Non-pigmented ciliary epithelial cell (primary cell): ENCODE measurements around the gene NOS1AP.

ENCODE experiments used
- DNase-seq: peaks from one replicate; pipeline ENCODE4 v3.0.0-alpha.2; 2010; ENCODE audit warnings: low read depth

Gene NOS1AP

DNA sequence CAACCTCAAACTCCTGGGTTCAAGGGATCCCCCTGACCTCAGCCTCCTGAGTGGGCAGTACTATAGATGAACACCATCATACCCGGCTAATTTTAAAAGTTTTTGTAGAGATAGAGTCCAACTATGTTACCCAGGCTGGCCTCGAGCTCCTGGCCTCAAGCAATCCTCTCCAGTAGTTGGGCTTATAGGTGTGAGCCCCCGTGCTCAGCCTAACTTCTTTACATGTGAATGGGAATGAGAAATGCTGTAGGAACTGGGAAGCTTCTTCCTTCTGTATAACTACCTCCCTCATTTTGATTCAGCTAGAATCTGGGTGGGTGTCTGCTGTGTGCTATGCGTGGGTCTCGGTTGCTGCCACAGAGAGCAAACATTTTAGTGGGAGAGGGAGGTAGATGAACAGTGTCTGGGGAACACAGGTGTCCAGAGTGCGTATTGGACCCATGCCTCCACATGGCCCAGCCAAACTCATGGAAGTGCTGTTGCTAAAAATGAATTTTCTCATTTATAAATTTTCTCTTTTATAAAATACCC lies 150.6 kb downstream of the NOS1AP start:
- no peak for DNase-seq

DNA sequence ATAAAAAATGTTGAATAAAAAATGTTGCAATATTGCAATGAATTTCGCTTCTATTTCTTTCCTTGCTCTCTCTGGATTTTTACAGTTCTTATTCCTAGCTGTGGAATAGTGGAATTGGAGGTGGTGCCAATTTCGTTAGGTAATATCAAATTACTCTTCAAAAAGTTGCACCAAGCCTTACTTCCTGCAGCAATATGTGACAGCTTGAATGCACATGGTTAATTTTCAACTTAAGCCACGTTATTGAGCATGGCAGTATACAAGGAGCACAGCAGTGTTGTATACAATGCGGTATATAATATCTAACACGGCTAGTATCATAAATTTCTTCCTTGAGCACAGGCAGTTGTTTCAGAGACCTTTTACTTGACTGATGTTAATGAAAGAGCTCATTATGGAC lies 152.5 kb downstream of the NOS1AP start:
- no peak for DNase-seq

DNA sequence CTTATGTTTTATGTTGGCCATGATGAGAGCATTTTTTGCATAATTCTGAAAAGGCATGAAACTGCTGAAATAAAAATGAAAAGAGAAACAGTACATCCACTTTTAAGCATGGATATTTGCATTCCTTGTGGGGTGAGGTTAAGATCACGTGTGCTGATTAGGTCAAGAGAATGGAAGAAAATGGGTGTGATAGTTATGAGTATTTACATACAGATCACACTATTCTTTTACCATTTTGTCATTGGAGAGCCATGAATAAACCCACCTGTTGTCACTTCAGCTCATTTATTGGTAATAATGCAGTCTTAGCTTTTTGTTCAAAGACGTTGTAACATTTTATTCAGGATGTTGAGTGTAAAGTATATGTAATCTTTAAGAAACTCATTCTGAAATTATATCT lies 153.2 kb downstream of the NOS1AP start:
- no peak for DNase-seq

DNA sequence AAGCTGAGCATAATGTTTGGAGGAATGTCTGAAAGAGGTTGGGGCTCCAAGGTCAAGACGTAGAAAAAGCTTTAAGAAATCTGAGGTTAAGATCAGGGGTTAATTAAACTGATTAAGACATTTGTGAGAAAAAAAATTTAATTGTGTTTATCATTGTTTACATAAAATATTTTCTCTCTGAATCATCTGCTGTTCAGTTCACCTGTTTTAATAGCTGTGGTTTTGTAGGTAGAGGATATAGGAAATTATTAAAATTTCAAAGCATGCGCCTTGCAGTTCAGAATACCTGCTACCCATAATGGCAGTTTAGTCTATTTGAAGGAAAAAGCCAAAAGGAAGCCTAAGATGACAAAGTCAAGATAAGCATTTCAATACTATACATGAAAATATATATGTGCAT lies 154.0 kb downstream of the NOS1AP start:
- no peak for DNase-seq

DNA sequence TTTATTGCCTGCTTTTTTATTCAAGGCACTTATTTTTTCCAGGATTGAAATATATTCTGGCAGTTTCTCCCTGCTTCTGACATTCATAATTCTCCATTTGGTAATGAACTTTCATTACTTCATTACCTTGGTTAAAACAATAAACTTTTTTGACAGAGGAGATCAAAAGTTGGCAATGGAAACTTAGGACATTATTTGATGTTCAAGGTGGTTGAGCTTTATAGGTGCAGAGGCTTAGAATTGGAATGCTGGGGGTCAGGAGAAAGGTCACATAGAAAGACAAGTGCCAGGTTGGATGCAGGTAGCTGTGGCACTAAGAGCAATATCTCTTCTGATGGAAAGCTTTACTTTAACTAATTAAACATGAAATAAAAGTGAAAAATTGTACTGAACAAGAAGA lies 154.8 kb downstream of the NOS1AP start:
- no peak for DNase-seq

DNA sequence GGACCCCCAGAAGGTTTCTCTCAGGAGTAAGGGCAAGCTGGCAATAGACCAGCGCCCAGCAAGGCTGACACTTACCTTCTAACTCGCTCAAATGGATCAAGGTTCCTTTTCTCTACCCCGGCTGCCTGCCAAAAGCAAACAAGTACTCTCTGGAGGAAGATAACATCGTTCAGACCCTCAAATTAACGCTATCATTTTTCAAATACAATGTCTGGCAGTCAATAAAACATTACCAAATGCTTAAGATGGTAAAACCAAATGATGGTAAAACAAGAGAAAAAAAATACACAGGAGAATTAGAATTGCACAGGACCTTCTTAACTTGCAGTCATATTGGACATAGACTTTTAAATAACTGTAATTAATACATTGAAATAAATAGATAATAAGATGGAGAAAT lies 159.1 kb downstream of the NOS1AP start:
- DNase-seq, result no peak

DNA sequence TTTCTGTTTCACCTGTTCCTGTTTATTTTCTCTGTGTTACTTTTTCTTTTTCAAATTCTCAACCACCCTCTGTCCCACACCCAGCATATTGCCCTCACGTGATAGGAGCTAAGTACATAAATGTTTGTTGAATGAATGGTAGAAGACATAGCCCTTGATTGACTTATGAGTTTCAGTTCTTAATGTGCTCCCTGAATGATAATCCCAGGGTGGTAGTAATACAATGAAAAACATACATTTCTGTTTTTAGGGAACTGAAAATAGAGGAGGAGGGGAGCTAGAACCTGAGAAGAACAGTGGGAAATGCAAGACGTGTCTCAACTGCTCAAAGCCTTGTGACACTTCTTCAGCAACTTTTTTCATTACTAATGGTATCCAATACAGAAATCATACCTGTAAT lies 160.1 kb downstream of the NOS1AP start:
- no peak for DNase-seq

DNA sequence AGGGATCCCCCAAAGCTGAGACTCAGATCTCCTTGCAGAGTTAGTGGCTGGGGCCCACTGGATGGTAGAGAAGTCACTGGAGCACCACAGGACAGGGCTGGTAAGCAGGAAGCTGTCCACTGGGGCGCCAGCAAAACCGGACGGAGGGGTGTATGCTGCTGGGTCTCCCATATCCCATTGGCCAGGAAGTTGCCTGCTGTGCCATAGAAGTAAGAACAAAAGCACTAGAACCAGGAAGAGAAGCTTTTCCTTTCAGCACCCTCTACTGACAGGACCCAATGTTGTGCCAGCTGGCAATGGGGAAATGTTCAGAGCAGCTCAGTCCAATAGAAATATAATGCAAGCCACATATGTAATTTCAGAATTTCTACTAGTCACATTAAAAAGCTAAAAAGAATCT lies 160.6 kb downstream of the NOS1AP start:
- no peak for DNase-seq

DNA sequence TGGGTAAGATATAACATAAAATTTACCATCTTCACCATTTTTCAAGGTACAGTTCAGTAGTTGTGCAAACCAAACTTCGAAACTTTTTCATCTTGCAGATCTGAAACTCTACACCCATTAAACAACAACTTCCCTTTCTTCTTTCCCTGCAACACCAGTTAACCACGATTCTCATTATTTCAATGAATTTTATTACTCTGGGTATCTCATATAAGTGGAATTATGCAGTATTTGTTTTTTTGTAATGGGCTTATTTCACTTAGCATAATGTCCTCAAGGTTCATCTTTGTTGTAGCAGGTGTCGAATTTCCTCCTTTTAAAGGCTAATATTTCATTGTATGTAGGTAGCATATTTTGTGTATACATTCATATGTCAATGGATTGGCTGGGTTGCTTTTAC lies 161.0 kb downstream of the NOS1AP start:
- no peak for DNase-seq

DNA sequence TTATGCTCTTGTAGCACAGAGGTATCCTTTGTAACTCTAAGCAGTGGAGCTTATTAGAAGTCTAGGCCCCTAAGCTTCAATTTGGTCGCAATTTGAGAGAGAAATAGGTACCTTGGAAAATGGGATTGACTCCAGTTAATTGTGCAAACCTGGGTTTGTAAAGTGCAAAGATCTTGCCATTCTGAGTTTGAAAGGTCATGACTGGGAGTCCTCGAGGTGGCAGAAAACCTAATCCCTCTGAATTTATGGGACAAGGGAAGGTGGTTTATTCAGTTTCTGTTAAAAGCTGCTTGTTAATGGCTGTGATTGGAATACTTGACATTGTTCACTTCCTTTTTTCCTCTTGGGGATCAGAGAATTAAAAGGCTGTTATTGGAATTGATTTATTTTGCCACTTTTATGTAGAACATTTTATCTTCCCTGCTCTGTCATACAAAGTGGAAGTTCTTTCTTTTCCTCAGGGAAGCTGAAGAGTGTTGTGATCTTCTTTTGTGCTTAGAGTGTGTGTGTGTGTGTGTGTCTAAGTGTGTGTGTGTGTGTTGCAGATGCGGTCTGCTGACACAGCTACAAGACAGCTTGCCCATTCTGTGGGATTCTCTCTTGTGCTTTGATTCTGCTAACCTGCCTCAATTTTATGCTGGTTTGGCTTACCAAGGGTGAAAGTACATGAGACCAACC lies 162.7 kb downstream of the NOS1AP start:
- no peak for DNase-seq

DNA sequence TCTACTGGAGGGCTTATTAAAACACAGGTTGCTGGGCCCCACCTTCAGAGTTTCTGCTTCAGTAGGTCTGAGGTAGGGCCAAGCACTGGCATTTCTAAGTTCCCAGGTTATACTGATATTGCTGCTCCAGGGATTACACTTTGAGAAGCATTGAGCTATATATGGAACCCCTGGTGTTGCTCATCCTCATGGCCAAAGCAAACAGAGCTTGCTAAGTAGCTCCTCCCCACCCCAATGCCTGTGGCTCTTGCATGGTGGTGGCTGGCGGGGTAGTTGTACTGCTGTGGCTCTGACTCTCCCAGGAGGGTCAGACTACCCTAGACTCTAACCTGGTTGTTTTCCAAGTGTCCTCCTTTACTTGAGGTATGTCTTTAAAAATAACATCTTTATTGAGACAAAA lies 163.6 kb downstream of the NOS1AP start:
- no peak for DNase-seq

DNA sequence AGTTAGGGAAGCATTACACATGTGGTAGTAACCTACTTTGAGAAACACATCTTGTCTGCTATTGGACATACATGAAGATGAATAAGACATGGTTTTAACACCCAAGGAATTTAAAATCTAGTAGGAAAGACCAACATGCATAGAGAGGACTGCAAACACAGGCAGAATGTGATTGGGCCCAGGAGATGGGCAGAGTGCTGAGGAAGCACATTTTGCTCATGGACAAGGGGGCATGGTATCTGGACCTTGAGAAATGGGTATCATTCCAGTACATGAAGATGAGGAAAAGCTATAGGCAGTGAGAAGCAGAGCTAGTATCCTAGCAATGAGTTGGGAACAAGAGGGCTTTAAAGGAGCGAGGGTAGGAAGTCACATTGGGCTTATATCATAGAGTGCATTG lies 164.4 kb downstream of the NOS1AP start:
- no peak for DNase-seq

DNA sequence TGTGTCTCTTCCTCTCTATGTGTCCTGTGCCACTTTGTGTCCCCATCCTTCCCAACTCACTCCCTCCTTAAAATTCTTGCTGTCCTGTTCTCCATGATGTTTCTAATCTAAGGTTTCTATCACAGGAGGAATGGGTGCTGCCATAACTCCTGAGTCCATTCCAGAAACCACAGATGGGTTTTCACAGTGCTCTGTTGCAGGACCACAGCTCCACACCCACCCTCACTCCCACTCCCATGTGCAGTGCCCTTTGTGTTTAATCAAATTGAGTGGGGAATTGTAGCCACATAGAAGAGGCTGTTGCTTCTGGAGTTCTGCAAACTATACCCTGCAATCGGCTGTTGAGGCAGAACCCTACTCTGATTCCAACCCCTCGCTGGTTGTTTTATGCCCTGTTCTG lies 165.1 kb downstream of the NOS1AP start:
- no peak for DNase-seq

DNA sequence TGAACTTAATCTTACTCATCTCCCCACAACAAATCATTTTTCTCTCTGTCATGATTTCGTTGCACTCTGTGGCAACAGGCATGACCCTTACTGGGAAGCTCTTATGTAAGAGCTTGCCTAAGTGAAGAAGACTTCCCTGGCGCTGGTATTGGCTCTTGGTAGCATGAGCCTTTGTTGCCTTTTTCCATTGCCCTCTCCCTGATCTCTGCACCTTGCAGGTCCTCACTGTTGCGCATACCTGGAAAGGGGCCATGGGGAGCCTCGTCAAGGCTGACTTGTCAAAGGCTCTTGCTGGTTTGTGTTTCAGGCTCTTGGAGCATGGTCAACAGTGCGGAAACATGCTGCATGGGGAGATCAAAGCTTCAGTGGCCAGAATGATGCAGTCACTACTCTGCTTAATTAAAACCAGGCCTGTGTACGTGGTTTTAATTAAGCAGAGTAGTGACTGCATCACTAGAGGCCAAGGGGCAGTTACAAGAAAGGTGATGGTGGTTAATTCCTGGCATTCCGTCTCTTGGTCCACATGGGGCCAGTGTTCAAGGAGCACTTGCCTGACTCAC lies 165.8 kb downstream of the NOS1AP start:
- no peak for DNase-seq

DNA sequence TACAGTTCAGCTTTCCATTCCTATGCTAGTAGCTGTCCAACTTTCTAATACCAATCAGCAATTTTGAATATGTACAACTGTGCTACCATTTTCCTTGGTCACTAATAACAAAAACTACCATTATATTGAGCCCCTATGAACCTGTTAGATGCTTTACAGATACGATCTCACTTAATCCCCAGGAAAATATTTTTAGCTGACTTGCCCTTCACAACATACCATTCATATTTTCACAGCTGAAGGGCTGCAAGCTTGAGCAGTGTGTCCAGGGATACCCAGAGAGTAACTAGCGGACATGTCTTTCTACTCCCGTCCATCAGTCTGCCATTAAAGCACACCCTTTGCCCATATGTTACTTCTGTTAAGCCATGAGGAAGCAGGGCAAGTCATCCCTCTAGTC lies 166.7 kb downstream of the NOS1AP start:
- no peak for DNase-seq

DNA sequence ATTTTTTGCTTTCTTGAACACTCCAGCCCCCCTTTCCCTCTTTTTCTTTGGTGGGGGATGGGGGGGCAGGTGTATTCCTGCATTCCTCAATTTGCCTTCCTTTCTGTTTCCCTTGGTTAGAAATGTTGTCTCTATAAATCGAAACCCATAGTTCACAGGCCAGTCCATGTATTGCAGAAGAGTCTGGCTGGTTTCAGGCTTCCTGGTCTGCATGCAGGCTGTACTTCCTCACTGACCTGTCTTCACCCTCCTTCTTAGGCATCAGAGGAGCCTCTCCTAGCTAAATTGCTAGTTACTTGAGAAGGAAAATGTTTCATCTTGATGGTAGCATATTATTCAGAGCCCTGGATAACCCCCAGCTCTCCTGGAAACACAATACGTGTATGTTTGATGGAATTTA lies 167.1 kb downstream of the NOS1AP start:
- no peak for DNase-seq

DNA sequence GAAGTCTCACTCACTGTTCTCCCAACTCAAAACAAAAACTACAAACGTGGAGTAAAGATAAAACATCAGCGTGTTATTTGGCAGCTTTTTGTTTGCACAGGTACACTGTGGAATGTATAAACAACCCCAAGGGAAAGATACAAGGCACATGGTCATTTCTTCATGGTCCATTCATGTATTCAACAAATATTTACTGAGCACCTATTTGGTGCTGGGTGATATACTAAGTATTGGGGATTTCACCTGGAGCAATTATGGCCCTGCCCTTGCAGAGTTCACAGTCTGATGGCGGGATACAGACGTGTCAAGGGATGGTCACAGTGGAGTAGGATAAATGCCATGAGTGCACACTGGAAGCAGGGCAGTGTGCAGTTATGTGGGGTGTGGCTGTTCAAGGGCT lies 171.1 kb downstream of the NOS1AP start:
- DNase-seq, result no peak

DNA sequence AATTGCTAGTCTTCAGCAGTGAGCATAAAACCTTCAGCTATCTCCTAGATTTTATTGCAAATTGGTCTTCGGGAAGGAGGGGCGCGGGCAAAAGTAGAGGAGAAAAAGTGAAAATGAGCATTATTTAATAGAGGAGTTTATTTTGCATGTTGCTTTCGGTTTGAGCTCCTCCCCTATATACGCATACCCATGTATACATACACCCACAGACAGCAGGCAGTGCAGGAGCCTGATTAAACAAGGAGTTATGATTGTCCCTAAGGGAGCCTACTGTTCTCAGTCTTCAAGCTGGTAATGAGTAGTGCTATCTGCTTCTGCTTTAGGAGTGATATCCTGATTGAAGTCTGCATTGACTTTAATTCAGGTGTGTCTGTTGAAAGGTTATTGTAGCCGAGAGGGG lies 173.3 kb downstream of the NOS1AP start:
- no peak for DNase-seq

DNA sequence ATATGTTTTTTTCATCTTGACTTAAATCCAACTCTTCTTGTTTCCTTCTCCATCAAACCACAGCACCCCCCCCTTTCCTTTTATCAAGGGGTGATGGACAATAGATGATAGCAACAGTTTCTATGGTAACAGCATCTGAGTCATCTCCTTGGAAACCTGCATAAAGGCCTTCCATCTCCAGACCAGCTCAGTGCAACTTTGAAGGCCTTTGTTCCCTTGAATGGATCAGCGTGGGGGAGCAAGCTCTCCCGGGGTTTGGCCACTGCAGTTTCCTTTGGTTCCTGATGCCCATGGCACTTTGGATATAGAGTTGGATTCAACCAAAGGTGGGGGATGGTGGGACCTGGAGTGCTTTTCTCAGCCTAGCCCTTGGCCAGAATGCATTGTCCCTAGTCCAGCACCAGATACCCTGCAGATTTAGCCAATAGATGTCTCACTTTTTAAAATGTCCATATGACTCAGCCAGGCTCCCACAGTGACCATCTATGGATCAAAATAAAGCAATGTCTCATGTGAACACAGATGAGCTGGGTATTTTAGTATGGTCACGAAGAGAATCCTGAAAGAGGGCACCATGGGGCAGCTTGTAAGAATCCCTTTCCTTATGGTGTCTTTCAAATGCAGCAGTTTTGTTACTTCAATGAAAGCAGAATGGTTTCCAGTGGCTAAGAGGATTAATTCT lies 179.5 kb downstream of the NOS1AP start:
- no peak for DNase-seq

DNA sequence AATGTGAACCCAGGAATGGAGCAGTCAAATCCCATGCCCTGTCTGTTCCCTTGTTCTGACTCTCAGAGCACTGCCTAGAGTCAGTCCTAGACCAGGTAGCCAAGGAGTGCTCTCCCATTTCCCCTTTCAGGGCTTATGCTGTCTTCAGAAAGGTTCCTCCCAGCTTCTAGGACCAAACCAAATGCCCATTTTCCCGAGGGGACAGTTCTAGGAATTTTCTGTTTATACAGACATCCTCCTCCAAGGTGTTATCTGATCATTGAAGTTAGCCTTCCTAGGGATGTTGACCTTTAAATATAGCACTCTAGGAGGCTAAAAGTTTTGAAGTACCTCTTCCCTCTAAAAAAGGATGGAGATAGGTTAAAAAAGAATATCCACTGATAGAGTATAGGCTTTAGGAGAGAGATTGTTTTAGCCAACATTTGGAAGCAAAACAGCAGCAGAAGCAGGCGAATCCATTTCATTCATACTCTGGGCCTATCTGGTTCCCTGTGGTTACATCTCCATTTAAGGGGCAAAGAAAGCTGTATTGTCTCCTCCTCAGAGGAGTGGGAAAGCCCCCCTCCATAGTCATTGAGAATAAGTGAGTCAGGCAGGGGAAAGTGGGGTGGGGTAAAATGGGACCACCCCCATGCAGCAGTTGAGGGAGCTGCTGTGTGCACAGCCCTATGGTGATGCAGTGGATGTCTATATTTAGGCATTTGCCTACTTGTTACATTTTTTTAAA lies 180.7 kb downstream of the NOS1AP start:
- DNase-seq, result no peak

DNA sequence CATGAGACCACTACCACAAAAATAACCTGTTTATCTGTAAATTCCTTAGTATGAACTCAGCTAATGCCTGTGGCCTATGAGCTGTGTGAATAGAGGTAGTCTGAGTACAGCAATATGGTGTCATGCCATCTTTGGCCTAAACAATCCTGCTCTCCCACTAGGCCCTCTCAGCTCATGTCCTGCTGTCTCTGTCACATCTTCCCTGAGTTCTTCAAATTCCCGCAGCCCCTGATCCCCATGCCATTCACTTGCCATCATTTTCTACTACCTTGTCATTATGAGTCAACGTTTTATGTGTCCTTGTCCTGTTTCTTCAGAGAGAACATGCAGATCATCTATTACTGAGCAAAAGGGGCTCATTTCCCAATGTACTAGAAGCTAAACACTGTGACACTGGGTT lies 181.6 kb downstream of the NOS1AP start:
- no peak for DNase-seq

DNA sequence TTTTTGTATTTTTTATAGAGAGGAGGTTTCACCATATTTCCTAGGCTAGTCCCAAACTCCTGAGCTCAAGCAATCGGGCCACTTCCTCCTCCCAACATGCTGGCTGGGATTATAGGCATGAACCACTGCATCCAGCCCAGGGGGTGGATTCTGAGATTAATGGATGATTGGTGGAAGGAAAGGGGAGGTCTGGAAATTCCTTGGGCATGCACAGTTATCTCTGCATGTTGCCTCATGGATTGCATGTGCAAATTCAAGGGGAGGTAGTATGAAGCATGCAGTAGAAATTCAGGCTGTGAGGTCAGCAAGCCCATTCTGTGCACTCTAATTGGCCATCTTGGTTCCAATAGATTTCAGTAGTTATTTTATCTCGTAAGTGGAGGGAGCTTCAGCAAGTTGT lies 182.7 kb downstream of the NOS1AP start:
- DNase-seq, result no peak

DNA sequence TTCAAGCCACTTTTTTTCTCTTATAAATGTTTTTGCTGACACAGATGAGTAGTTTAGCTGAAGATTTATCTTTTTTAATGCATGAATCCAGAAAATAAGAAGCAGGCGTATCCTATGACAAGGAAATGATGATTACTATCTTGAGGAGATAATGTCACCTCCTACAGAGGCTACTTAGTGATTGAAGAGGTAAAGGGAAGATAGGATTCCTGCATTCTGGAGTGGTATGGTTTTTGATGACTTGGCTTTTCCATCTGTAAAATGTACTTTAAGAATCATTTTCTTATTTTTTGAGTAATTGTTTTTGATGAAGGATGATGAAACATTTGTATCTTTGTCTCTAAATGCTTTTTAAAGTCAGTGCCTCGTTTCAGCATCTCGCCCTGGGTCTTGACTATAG lies 184.3 kb downstream of the NOS1AP start:
- DNase-seq, result no peak
